ENCODE data around the gene SUPT4H1.

The SUPT4H1 gene

DNA sequence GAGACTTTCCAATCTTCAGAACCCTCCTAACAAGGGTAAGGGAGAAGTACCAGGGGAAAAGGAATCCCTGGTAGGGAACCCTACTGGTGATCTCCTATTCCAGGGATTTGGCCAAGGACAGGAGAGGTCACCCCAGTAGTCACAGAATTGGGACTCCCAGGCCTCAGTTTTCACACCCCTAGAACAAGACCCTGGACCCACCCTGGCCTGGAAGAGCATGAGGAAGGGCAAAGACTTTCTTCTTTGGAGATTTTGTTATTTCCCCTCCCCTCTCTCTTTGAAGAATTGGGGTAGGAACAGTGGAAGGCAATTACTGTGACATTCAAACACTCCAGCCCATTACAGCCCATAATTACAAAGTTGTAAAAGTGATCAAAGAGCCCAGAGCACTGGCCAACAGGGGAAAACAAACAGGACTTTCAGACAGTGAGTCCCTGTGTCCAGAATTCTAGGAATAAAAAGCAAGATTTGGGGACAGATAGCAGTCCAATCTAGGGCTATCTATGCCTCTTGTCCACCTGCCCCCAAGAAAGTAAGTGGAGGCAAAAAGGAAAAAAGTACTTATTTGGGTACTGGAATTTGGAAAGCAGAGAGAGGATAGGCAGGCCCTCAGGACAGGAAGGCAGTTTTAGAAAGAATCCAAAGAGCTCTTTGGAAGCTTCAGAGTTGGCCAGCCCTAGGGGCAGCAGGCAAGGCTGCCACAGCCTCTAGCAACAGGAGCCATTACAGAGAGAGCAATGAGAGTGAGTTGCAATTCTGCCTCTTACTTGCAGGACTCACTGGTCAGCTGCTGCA, 13.4 kb upstream of the SUPT4H1 start:
- DNase-seq (ENCODE audit: low read depth in 1 of 2, low spot score in 1 of 2), result no peak

DNA sequence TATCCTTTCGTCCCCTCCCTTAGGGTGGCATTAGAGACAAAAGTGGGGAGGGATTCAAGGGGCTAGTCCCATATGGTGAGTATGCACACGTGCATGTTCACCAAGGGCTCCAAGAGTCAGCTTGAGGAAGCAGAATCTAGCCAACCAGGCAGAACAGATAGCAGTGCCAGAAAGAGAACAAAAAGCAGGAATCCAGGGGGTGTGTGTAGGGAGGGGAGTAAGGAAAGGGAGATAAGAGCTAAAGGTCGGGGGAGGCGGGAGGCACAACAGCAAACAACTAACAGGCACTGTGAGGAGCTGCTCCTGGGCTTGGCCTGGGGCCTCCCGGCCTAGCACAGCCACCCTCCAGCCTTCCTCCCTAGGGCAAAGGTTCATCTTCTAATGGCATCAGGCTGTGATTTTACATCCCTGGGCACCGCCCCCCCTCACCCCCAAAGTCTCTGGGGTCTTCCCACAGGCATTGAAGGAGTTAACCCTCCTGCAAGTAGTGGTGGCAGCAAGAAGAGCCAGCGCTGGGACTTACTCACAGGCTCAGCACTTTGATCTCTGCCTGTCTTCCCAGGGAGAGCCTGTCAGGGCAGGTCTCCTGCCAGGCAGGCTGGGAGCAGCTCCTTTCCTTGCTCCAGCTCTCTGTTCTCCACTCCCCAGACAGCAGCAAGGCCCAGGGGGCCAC, 12.4 kb upstream of the SUPT4H1 start:
- DNase-seq (ENCODE audit: low read depth in 1 of 2, low spot score in 1 of 2), result no peak

DNA sequence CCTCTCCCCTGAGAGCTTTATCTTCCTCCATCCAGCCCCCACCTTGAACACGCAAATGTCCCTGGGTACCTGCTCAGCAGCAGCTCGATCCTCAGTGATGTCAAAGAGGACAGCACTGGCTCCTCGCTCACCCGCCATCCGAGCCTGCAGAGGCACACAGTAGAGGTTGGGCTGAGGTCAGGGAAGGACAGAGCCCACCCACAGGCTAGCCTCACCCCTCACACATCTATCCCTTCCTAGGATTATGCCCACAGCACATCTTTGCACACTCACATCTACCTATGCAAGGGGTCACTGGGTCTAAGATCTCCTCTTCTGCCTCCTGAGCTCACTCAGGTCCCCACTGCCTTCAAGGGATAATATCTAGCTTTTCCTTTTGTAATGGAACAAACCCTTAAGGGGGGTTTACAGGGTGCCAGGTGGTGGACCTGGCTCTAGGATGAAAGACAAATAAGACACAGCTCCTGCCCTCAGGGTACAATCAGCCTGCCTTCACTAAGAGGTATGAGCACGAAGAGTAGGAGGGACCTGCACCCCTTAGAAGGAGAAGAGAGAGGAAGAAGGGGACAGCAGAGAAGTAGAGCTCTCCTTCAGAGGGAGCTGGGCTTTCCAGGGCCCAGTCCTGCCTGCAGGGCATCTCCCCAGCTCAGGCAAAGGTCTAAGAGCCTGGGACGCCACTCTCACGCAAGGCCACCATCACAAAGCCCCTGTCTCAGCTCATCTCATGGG, 11.6 kb upstream of the SUPT4H1 start:
- no peak for DNase-seq (ENCODE audit: low read depth in 1 of 2, low spot score in 1 of 2)

DNA sequence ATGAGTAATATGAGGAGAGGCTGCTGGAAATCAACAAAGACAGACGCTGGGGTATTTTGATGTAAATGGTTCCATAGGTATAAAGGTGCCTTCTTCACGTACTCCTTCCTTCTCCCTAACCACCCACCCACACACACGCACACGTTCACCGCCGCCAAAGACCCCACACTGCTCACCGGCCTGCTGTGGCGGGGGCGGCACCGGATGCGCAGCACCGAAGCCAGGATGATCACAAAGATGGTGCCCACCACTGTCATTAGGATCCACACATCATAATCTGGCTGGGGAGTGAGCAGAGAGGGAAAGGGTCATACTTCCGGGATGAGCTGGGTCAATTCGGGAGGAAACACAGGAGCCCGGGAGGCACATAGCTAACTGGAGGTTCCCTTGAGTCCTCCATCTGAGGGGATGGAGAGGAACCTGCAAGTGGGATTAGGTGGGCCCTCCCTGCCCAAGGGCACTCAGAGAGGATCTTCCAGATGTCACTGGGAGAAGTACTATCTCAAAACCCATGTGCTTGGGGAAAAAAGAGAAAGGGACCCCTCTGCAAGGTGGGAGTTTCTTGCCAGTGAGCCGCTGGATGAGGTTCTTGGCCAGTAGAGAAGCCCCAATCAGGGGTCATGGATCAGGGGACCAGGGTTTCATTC, 10.5 kb upstream of the SUPT4H1 start:
- no peak for DNase-seq (ENCODE audit: low read depth in 1 of 2, low spot score in 1 of 2)

DNA sequence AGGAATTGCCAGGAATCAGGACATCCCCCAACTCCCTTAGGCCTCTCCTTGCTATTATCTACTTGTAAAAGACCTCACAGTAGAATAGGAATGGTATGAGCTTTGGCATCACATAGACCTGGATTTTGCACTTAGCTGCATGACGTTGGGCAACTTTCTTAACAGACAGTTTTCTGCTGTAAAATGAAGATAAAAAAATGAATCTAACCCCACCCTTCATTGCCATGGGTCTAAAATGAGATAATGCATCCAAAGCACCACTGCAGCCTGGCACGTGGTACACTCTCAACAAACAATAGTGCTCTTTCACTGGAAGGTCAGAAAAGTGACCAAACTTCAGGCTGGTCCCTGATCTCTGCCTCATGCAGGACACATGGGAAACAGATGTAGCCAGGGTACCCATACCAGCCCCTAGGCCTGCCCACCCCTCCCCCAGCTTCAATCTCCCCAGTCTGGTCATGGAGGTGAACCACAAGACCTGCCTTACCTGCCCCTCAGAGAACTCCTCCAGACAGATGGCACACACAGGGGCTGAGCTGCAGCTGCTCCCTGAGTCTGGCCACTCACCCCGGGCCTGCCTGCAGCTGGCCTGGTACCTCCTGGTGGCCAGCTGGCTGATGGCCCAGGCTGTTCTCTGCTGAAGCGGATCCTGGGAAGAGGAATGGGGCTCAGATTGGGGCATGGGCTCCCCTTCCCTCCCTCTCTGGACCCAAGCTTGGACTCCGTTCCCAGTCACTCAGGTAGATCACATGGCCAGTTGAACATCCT, 8.5 kb upstream of the SUPT4H1 start:
- DNase-seq (ENCODE audit: low read depth in 1 of 2, low spot score in 1 of 2), result no peak

DNA sequence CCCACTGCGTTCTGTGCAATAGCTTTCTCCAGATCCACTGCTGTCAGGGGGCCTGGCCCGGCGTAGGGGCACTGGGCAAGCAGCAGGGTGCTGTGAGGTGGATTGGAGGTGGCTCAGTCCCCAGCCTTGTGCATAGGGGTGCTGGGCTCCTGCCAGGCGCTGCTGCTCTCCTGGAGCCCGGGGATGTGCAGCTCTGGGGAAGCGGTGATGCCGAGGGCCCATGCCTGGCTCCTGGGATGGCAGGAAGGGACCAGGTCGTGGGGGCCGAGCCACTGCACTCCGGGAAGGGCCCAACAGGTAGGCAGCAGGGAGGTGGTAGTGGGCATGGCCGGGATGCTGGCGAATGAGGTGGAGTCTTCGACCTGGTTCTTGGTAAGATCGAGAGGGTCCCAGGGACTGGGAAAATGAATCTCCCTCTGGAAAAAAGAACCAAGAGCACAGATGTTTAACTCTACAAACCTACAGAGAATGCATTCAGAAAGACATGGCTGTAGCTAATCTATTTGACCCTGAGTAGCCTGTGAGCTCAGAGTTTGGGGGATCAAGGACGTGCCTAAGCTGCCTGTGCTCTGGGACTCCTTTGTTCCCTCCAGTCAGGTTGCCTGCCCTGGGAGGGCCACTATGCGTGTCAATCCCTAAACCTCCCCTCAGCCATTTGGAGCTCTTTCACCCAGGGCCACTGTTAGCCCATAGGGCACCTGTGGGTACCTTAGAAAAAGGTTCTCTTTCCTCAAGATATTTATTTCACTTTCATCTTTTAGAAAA, 6.6 kb upstream of the SUPT4H1 start:
- no peak for DNase-seq (ENCODE audit: low read depth in 1 of 2, low spot score in 1 of 2)

DNA sequence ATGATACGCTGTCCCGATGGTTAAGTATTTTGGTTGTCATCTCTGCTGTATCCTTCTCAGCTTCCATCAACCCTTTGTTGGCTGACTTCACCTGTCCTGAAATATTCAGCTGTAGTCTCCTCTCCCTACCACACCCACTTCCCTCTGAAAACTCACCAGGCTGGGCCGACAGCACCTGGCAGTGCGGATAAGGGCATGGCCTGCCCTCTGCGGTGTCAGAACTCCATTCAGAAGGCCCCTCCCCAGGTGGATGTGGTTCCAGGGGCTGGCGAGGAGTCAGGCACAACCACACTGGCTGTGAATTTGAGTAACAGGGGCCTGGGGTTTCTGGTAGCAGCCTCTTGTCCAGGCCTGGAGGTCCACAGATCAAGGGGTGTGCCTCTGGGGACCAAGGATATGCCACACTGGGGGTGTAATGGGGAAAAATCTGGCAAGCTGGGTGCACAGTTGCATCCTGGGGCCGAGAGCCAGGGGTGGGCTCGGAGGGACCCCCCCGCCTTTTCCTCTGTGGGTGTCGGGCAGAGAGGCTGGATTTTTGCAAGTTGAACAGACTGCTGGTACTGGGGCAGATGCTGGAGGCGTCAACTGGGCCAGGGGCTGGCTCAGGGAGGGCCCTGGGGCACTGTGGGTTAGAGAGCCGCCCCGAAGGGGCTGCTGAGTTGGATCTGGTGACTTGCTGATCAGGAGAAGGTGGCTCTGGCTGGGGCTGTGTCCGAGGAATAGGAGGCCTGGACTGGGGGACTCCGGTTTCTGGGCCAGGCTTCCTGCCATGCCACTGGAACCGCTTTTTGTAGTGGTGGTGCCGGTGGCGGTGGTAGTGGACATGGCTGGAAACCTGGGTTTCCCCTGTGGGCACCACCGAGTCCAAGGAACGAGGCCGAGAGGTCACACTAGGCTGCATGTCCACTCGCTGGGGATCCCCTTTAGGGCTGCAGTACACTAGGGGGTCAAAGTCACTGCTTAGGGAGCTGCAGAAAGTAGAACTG, 5.6 kb upstream of the SUPT4H1 start:
- no peak for DNase-seq (ENCODE audit: low read depth in 1 of 2, low spot score in 1 of 2)

DNA sequence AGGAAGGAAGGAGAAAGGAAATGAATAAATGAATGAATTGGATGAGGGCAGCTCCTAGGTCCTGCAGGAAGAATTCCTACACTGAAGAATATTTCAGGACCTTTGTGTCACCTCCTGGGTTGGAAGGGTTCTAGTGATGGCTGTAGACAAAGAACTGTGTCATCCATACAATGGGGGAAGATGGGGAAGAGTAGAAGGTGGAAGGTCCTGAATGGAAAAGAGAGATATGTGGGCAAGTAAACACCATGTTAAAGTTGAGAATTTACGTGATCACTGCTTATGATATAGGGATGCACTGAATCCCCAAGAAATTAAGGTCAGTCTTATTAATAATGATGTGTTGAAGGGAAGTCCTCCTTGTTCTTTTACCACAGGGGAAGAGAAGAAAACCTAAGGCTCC, 4.2 kb upstream of the SUPT4H1 start:
- no peak for DNase-seq (ENCODE audit: low read depth in 1 of 2, low spot score in 1 of 2)

DNA sequence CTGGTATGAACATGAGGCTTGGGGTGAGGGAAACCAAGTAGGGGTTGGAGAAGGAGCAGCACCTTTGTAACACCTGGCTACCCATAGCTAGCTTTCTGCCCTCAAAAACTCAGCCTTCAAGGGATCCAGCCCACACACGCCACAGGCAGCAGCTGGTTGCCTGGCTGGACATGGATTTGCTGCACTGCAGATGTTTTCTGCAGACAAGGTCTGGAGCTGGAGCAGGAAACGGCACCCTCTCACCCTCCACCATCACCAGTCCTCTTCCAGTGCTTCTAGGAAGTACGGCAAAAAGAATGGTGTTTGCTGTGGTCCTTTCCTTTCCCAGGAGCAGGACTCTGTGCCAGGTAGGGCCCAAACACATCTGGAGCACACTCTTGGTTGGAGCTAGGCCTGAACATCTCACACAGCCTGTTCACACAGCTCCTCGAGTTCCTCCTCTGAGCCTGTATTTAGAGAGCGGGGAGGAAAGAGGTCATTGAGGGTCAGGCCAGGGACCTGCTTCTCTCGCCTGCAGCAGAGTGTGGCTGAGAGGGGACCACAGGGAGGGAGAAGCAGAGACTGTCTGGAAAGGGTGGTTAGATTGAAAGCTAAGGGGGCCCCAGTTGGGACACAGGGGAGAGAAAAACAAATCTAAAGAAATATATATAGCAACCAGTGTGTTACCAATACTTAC, 2.7 kb upstream of the SUPT4H1 start:
- no peak for DNase-seq (ENCODE audit: low read depth in 1 of 2, low spot score in 1 of 2)

DNA sequence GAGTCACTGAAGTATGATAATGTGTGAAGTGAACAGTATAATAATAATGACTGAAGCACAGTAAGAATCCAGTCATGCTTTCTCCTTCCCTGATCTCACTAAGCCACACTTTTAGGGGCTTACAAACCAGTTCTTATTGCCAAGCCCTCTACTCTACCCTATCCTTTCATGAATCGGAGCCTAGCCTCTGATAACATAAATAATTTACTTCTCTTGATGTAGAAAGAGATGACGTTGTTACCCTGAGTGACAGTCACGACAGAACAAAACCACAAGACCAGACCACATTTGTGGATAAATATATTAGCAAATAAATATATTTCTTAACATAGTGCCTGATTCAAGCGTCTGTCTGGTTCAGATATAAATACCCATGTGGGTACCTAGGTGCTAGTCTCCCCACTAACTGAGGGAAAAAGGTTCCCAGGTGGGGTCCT, 1.4 kb upstream of the SUPT4H1 start:
- DNase-seq (ENCODE audit: low read depth in 1 of 2, low spot score in 1 of 2), result no peak

DNA sequence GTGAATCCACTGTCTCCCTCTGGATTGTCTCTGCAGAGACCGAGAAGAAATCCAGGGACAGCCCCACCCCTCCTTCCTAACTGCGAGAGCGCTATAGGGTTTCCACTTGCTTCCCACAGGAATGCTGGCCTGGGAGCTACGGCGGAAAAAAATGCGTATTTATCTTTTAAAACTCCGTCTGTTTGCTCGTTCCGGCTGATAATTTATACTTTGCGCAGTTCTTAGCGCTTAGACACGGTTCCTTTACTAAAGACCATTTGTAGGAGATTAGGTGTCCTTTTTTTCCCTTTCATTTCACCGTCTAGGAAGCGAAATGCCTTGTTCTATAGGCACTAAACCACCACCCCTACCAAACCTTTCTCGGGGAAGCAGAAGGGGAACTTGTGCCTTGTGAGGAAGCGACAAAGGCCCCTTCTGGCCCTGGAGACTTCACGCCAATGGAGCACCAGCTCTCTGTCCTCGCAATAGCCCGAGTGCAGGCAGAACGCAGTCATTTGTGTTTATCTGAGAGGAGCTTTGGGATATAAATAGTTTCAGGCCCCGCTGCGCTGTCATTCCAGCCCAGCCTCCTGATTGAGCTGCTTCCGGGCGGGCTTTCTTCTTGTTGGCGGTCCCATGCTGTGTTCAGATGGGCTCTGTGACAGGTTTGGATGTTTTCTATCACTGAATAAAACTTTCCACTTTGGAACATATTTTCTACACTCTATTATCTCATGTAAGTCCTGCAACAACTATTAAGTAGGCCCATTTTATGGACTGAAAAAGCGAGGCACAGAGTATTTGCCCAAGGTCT, 791 bp upstream of the SUPT4H1 start:
- DNase-seq (ENCODE audit: low read depth in 1 of 2, low spot score in 1 of 2), result no peak

DNA sequence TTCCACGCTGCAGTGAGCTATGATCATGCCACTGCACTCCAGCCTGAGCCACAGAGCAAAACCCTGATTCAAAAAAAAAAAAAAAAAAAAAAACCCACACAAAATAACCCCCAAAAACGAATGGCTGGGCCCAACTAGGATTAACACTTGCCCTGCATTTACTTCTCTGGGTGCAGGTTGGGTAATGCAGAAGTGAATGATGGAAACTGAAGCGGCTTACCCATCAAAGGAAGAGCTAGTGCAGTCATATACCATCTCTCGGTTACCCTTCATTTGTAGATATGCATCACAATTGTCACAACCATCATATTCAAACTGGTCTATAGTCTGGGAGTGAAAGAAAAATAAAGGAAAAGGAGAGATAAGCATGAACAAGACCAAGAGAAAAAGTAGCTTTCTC, 819 bp downstream of the SUPT4H1 start:
- DNase-seq (ENCODE audit: low read depth in 1 of 2, low spot score in 1 of 2), result no peak

DNA sequence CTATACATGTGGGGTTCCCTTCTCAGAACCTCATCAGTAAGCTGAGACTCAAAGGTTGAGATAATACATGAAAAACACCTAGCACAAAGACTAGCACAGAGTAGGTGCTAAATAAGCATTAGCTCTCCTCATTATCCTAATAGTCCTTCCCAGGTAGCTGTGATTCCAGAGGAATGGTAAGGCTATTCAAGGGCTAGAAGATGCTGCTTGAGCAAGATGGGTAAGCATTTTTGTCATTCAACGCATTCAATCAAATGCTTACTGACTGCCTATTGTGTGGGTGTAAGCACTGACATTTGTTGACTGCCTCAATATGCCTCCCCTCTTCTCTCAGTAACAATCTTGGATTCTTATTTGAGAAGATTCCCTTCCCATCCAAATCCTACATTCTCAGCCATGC, 4.0 kb downstream of the SUPT4H1 start:
- DNase-seq (ENCODE audit: low read depth in 1 of 2, low spot score in 1 of 2), result no peak

DNA sequence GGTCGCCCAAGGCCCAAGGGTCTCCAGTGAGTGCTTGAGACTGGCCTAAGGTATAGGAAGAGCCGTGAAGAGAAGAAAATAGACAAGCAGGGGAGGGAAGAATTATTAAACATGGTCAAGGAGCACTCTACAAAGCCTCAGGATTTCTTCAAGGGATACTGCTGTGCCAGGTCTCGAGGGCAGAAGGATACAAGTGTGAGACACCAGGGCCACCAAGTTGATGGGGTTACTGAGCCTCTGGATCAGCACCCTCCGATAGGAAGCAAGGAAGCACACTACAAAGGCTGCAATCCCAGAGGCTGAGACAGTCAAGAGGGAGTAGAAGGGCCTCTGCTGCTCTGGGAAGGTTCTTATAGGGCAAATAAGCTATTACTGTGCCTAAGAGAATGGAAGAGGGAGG, 6.5 kb downstream of the SUPT4H1 start:
- DNase-seq (ENCODE audit: low read depth in 1 of 2, low spot score in 1 of 2), result no peak

DNA sequence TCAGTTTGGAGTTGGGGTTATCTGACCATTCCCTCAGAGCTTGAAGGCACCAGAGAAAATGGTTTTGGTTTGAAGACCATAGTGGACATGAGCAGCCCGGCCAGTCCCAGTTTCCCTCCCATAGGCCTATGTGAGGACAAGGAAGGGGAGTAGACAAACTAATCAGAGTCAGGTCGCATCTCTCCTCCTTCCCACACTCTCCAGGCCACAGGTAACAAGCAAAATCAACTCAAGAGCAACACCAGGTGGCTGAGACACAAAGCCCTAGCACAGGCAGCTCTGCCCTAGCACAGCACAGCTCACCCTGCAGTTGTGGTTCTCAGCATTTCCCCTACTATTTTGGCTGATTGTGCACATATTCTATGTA, 7.2 kb downstream of the SUPT4H1 start:
- DNase-seq (ENCODE audit: low read depth in 1 of 2, low spot score in 1 of 2), result peak in 1 of 2 donors; percentile 52

DNA sequence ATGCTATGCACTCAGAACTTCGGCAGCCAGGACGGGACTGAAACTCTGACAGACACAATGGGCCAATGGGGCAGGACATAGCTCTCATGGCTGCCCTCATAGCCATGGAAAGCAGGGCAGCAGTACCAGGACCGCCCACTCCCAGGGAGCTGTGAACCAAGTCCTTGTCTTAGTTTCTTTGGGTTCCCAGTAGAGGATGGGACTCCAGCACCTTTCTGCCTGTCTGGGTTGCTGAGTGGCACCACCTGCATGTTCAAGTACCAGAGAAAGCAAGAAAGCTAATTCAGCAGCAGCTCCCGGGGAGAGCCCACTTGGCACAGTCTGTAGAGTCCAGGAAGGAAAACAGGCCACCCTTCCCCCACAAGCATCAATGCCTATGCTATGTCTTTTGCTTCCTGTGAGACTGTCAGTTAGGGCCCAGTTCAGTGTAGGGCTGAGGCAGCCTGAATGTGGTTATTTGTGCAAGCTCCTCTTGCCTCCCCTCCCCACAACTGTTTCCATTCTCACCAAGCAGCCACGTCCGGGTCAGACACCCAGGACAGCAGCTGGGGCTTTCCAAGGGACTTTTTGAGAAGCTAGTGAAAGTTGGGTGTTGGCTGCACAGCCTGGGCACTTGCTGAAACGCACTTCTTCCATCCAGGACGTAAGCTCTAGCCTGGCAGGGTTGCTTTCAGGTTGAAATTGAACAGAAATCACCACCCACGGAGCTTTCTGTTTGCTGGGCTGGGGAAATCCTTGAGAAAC, 7.8 kb downstream of the SUPT4H1 start:
- peak in 1 of 2 donors; percentile 81 for DNase-seq (ENCODE audit: low read depth in 1 of 2, low spot score in 1 of 2)

DNA sequence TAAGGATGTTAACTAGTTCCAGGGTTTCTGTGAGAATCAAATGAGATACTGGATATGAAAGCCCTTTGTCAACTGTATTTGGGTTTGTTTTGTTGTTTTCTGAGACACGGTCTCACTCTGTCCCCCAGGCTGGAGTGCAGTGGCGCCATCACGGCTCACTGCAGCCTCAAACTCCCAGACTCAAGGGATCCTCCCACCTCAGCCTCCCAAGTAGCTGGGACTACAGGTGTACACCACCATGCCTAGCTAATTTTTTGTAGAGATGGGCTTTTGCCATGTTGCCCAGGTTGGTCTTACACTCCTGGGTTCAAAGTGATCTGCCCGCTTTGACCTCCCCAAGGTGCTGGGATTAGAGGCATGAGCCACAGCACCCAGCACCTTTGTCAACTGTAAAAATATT, 8.9 kb downstream of the SUPT4H1 start:
- no peak for DNase-seq (ENCODE audit: low read depth in 1 of 2, low spot score in 1 of 2)

All from activated T-helper 1 cell treated with anti-CD3 and anti-CD28 coated beads, Interleukin-2, amount 50 U/mL, for 16 hours (primary cell).